ENCODE measurements around the gene SHB. TPM values are rescaled to one million over a fixed set of nuclear protein-coding genes. Genes with fewer than 3 reads are reported as not detected.
A peak's percentile ranks its signal among the peaks of the same experiment; 100 is the strongest.

SHB gene
- total and polyA plus RNA-seq, 2 donors (not counting 3 experiments of a cell fraction or from before 2014, with no cell fraction given), result 13.4 to 24.9 TPM

- dilution Hi-C loops (cut with MboI; ENCODE audit: extremely low pct_ligation_motif_present, low sequenced_read_pairs) (no loop called here), intact Hi-C loops (cut with micrococcal nuclease) (loop anchor here (1.0 to 2.0 kb wide), 6 partner anchors 21 to 150 kb away; no protein-coding TSS in a partner anchor)
- no peak overlapping the region for H2AFZ ChIP-seq (ENCODE audit: low read depth, low read length)
- no peak for TF ChIP-seq MAX (IDR thresholded peaks at IDR 0.05; ENCODE audit: insufficient read depth, insufficient read length)
- no peak for TF ChIP-seq GATA2 (IDR thresholded peaks at IDR 0.05; ENCODE audit: insufficient read depth, insufficient read length, low read depth, low read length)
- TF ChIP-seq, protein P1, sequence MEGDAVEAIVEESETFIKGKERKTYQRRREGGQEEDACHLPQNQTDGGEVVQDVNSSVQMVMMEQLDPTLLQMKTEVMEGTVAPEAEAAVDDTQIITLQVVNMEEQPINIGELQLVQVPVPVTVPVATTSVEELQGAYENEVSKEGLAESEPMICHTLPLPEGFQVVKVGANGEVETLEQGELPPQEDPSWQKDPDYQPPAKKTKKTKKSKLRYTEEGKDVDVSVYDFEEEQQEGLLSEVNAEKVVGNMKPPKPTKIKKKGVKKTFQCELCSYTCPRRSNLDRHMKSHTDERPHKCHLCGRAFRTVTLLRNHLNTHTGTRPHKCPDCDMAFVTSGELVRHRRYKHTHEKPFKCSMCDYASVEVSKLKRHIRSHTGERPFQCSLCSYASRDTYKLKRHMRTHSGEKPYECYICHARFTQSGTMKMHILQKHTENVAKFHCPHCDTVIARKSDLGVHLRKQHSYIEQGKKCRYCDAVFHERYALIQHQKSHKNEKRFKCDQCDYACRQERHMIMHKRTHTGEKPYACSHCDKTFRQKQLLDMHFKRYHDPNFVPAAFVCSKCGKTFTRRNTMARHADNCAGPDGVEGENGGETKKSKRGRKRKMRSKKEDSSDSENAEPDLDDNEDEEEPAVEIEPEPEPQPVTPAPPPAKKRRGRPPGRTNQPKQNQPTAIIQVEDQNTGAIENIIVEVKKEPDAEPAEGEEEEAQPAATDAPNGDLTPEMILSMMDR (IDR thresholded peaks at IDR 0.05; ENCODE audit: extremely low read depth in 1 of 2, insufficient read depth in 1 of 2, low read depth in 1 of 2, low read length in 2 of 2), result no peak
- TF ChIP-seq JUN (IDR thresholded peaks at IDR 0.05; ENCODE audit: borderline replicate concordance, insufficient read depth, insufficient read length, low read depth), result no peak
- no peak for TF ChIP-seq EZH2 (IDR thresholded peaks at IDR 0.05; ENCODE audit: borderline replicate concordance, low read depth, low read length, severe bottlenecking)
- no peak for TF ChIP-seq POLR2AphosphoS5 (IDR thresholded peaks at IDR 0.05; ENCODE audit: insufficient read depth, low read depth, low read length)
- TF ChIP-seq FOS (IDR thresholded peaks at IDR 0.05; ENCODE audit: borderline replicate concordance, insufficient read depth, low read length), result no peak
- H3K36me3 ChIP-seq (ENCODE audit: control insufficient read depth in 2 of 2, extremely low read depth in 1 of 2, insufficient read depth in 2 of 2, low read length in 2 of 2), result peaks cover 0 to 5% of the 10 kb centered on the region in 2 experiments
- no peaks in the 10 kb centered on the region for H3K79me2 ChIP-seq (ENCODE audit: control insufficient read depth, insufficient read depth, low read length)
- H3K4me1 ChIP-seq (ENCODE audit: control insufficient read depth, extremely low read depth, insufficient read depth, low read length), result peaks cover 17% of the 10 kb centered on the region
- CTCF ChIA-PET, result interaction anchor here (0.7 to 7.3 kb wide), 18 partner anchors 9 to 345 kb away, joined by 3 to 130 read pairs (median 4); partner anchors contain the start of gene SHB
- no peaks in the 10 kb centered on the region for H3K9me3 ChIP-seq (replicated peaks; ENCODE audit: control insufficient read depth, insufficient read depth, low read length)
- FAIRE-seq, result no peak
- H3K4me2 ChIP-seq (ENCODE audit: insufficient read depth, low read length), result peak overlapping the region; percentile 53
- no peaks in the 10 kb centered on the region for H3K27me3 ChIP-seq (ENCODE audit: control insufficient read depth in 2 of 2, insufficient read depth in 2 of 2, low read length in 2 of 2)
- peak overlapping the region; percentile 78 for H3K27ac ChIP-seq (ENCODE audit: insufficient read depth, low read depth, low read length)
- no peaks in the 10 kb centered on the region for H4K20me1 ChIP-seq (replicated peaks; ENCODE audit: control insufficient read depth, extremely low read depth, insufficient read depth, low read length)
- no peak overlapping the region for H3K4me3 ChIP-seq (replicated peaks in 1 of 3; ENCODE audit: insufficient read depth in 1 of 3, low read depth in 1 of 3, low read length in 3 of 3)
- POLR2A ChIA-PET, result interaction anchor here (0.7 to 1.0 kb wide), 3 partner anchors 53 to 418 kb away, joined by 3 to 4 read pairs (median 4); no protein-coding TSS in a partner anchor
- BruUV-seq (replicated peaks), result no TSS peak
- peak; percentile 28 for DNase-seq (ENCODE audit: low read depth, low spot score)
- H3K9me1 ChIP-seq (replicated peaks; ENCODE audit: control insufficient read depth, extremely low read depth, insufficient read depth, low read length), result no peaks in the 10 kb centered on the region
- H3K9ac ChIP-seq (replicated peaks; ENCODE audit: extremely low read depth, insufficient read depth, low read length), result peak overlapping the region; percentile 42
Observed at GRCh38 chr9:37917313-37917731, 151.7 kb downstream of the SHB start.

Measured in endothelial cell of umbilical vein (primary cell).